ENCODE data around the gene JUP. TPM values are rescaled to one million over a fixed set of nuclear protein-coding genes. Genes with fewer than 3 reads are reported as not detected.
A peak's percentile ranks its signal among the peaks of the same experiment; 100 is the strongest.

Gene JUP
- total and polyA plus RNA-seq, 2 of the 13 experiments (the other 11 are each of a cell fraction or from before 2014, with no cell fraction given), result 12.1 to 20.6 TPM

DNA sequence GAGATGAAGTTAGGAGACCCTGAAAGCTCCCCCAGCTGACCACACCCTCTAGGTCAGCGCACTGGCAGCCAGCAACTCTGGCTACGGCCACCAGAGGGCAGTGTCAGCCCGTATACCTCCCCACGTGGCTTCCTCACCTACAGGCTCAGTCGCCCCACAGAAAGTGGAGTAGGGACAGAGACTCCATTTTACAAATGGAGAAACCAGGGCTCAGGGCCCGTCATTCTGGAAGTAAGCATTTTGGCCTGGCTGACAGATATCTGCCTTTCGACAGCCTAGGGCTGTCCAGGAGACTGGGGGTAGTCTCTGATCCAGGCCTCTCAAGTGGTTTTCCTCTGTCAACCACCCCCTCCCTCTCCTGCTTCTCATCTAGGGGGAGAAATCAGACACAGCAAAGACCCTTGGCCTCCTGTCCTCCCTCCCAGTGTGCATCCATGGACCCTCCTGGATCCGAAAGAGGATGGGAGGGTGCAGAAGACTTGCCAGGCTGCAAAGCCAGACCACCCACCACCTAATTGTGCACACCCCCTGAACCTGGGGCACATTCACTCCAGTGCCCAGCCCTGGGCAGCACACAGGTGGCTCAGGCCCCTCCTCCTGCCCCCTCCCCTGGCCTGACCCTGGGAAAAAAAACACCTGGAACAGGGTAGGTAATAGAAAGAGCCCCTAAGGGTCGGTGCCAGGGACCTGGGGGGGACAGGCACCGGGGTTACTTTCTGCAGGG is 48.3 kb downstream of the JUP start (continued):
- TF ChIP-seq, protein P1, sequence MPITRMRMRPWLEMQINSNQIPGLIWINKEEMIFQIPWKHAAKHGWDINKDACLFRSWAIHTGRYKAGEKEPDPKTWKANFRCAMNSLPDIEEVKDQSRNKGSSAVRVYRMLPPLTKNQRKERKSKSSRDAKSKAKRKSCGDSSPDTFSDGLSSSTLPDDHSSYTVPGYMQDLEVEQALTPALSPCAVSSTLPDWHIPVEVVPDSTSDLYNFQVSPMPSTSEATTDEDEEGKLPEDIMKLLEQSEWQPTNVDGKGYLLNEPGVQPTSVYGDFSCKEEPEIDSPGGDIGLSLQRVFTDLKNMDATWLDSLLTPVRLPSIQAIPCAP (CRISPR knock-in tag; IDR thresholded peaks at IDR 0.05; ENCODE audit: low read depth), result no peak
- no peak for TF ChIP-seq NFE2 (CRISPR knock-in tag; IDR thresholded peaks at IDR 0.05)
- TF ChIP-seq ZFAT (CRISPR knock-in tag; conservative IDR thresholded peaks at IDR 0.05), result no peak
- no peak for TF ChIP-seq ZNF75D (CRISPR knock-in tag; IDR thresholded peaks at IDR 0.05; ENCODE audit: borderline replicate concordance)
- no peak for TF ChIP-seq TRIM24 (CRISPR knock-in tag; IDR thresholded peaks at IDR 0.05)
- no peak for TF ChIP-seq NFRKB (IDR thresholded peaks at IDR 0.05)
- TF ChIP-seq, protein P2, sequence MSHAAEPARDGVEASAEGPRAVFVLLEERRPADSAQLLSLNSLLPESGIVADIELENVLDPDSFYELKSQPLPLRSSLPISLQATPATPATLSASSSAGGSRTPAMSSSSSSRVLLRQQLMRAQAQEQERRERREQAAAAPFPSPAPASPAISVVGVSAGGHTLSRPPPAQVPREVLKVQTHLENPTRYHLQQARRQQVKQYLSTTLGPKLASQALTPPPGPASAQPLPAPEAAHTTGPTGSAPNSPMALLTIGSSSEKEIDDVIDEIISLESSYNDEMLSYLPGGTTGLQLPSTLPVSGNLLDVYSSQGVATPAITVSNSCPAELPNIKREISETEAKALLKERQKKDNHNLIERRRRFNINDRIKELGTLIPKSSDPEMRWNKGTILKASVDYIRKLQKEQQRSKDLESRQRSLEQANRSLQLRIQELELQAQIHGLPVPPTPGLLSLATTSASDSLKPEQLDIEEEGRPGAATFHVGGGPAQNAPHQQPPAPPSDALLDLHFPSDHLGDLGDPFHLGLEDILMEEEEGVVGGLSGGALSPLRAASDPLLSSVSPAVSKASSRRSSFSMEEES (CRISPR knock-in tag; IDR thresholded peaks at IDR 0.05), result peak; percentile 48; the same call in 1 of the 2 replicates
- no peak for TF ChIP-seq RBM22 (optimal IDR thresholded peaks at IDR 0.05; ENCODE audit: low read length)
- no peak for TF ChIP-seq ZFP1 (CRISPR knock-in tag; IDR thresholded peaks at IDR 0.05)
- no peak for TF ChIP-seq ZNF317 (CRISPR knock-in tag; IDR thresholded peaks at IDR 0.05)
- no peak for TF ChIP-seq ONECUT2 (CRISPR knock-in tag; IDR thresholded peaks at IDR 0.05)
- TF ChIP-seq ZNF446 (CRISPR knock-in tag; IDR thresholded peaks at IDR 0.05), result no peak
- TF ChIP-seq KLF16 (CRISPR knock-in tag; IDR thresholded peaks at IDR 0.05), result peak in 1 of 2 experiments; percentile 74; a peak in 1 of 4 replicates
- TF ChIP-seq ZNF350 (CRISPR knock-in tag; IDR thresholded peaks at IDR 0.05; ENCODE audit: borderline replicate concordance, low read depth), result peak; percentile 92
- TF ChIP-seq EED (CRISPR knock-in tag; IDR thresholded peaks at IDR 0.05), result no peak
- peak; percentile 100 for TF ChIP-seq RAD21 (CRISPR knock-in tag; IDR thresholded peaks at IDR 0.05)
- TF ChIP-seq, protein P3, sequence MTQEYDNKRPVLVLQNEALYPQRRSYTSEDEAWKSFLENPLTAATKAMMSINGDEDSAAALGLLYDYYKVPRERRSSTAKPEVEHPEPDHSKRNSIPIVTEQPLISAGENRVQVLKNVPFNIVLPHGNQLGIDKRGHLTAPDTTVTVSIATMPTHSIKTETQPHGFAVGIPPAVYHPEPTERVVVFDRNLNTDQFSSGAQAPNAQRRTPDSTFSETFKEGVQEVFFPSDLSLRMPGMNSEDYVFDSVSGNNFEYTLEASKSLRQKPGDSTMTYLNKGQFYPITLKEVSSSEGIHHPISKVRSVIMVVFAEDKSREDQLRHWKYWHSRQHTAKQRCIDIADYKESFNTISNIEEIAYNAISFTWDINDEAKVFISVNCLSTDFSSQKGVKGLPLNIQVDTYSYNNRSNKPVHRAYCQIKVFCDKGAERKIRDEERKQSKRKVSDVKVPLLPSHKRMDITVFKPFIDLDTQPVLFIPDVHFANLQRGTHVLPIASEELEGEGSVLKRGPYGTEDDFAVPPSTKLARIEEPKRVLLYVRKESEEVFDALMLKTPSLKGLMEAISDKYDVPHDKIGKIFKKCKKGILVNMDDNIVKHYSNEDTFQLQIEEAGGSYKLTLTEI (CRISPR knock-in tag; conservative IDR thresholded peaks at IDR 0.05), result no peak
- TF ChIP-seq ISX (CRISPR knock-in tag; conservative IDR thresholded peaks at IDR 0.05), result no peak
- no peak for TF ChIP-seq TCF7L2 (IDR thresholded peaks at IDR 0.05; ENCODE audit: low read depth, low read length)
- TF ChIP-seq CEBPB (IDR thresholded peaks at IDR 0.05; ENCODE audit: borderline replicate concordance, low read depth, low read length), result no peak
- no peak for TF ChIP-seq ZFP90 (CRISPR knock-in tag; IDR thresholded peaks at IDR 0.05; ENCODE audit: borderline replicate concordance)
- no peak for TF ChIP-seq RFX1 (IDR thresholded peaks at IDR 0.05)
- TF ChIP-seq, protein P4, sequence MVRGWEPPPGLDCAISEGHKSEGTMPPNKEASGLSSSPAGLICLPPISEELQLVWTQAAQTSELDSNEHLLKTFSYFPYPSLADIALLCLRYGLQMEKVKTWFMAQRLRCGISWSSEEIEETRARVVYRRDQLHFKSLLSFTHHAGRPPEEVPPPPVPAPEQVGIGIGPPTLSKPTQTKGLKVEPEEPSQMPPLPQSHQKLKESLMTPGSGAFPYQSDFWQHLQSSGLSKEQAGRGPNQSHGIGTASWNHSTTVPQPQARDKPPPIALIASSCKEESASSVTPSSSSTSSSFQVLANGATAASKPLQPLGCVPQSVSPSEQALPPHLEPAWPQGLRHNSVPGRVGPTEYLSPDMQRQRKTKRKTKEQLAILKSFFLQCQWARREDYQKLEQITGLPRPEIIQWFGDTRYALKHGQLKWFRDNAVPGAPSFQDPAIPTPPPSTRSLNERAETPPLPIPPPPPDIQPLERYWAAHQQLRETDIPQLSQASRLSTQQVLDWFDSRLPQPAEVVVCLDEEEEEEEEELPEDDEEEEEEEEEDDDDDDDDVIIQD (CRISPR knock-in tag; IDR thresholded peaks at IDR 0.05; ENCODE audit: low read depth), result 0 out of 2 replicates have a peak, but pooled peaks have one; percentile 41
- TF ChIP-seq PPARG (CRISPR knock-in tag; conservative IDR thresholded peaks at IDR 0.05), result peak; percentile 68; the same call in 1 of the 2 replicates
- no peak for TF ChIP-seq PITX1 (CRISPR knock-in tag; IDR thresholded peaks at IDR 0.05)
- no peak for TF ChIP-seq FIP1L1 (IDR thresholded peaks at IDR 0.05; ENCODE audit: borderline replicate concordance, insufficient read depth, low read depth, low read length)
- no peak for TF ChIP-seq ZNF496 (CRISPR knock-in tag; IDR thresholded peaks at IDR 0.05; ENCODE audit: insufficient replicate concordance)
